ENCODE results near the gene PLA2G5.
"Not testable (repeated sequence)": the region's sequence is repeated elsewhere in the genome, so short reads cannot be mapped to it uniquely, and the experiment has no call there.

The PLA2G5 gene

GRCh38 chr1:20049056-20049798 is 20.8 kb upstream of the PLA2G5 start:
- H3K36me3 Mint-ChIP-seq (ENCODE audit: insufficient read depth); DNase-seq (ENCODE audit: low spot score in 2 of 2); ATAC-seq (replicated peaks; ENCODE audit: extremely low read depth, poor library complexity, severe bottlenecking); H3K4me1 Mint-ChIP-seq; H3K27me3 Mint-ChIP-seq; H3K4me3 Mint-ChIP-seq; H3K27ac Mint-ChIP-seq (ENCODE audit: low read depth): not testable (repeated sequence)
- H3K9me3 Mint-ChIP-seq = peaks cover 10% of the 10 kb centered on the region

GRCh38 chr1:20051218-20051829 is 18.7 kb upstream of the PLA2G5 start:
- Mint-ChIP-seq H3K27me3 (no peaks in the 10 kb centered on the region), H3K9me3 (peaks cover 10% of the 10 kb centered on the region), H3K4me1 (no peaks in the 10 kb centered on the region), H3K36me3 (ENCODE audit: insufficient read depth) (no peaks in the 10 kb centered on the region), H3K27ac (ENCODE audit: low read depth) (no peak overlapping the region), H3K4me3 (no peak overlapping the region)
- DNase-seq (ENCODE audit: low spot score in 2 of 2) (no peak), ATAC-seq (replicated peaks; ENCODE audit: extremely low read depth, poor library complexity, severe bottlenecking) (no peak)

- no peaks in the 10 kb centered on the region for H3K36me3 Mint-ChIP-seq (ENCODE audit: insufficient read depth)
- peaks cover 10% of the 10 kb centered on the region for H3K9me3 Mint-ChIP-seq
- DNase-seq (ENCODE audit: low spot score in 2 of 2) (no peak), ATAC-seq (replicated peaks; ENCODE audit: extremely low read depth, poor library complexity, severe bottlenecking) (no peak)
- no peak overlapping the region for H3K4me3 Mint-ChIP-seq
- no peak overlapping the region for H3K27ac Mint-ChIP-seq (ENCODE audit: low read depth)
- no peaks in the 10 kb centered on the region for H3K4me1 Mint-ChIP-seq
- H3K27me3 Mint-ChIP-seq = no peaks in the 10 kb centered on the region
These were observed 17.6 kb upstream of the PLA2G5 start for GRCh38 chr1:20052386-20052785.

GRCh38 chr1:20057886-20058420 is 12.0 kb upstream of the PLA2G5 start:
- Mint-ChIP-seq H3K9me3 (no peaks in the 10 kb centered on the region), H3K27me3 (no peaks in the 10 kb centered on the region), H3K4me1 (peaks cover 37% of the 10 kb centered on the region), H3K36me3 (ENCODE audit: insufficient read depth) (peaks cover 1% of the 10 kb centered on the region), H3K4me3 (no peak overlapping the region), H3K27ac (ENCODE audit: low read depth) (no peak overlapping the region)
- DNase-seq (ENCODE audit: low spot score in 2 of 2) (no peak), ATAC-seq (replicated peaks; ENCODE audit: extremely low read depth, poor library complexity, severe bottlenecking) (no peak)

GRCh38 chr1:20058531-20058930 is 11.5 kb upstream of the PLA2G5 start:
- H3K4me1 Mint-ChIP-seq = peaks cover 37% of the 10 kb centered on the region
- H3K36me3 Mint-ChIP-seq (ENCODE audit: insufficient read depth) = peaks cover 1% of the 10 kb centered on the region
- no peak overlapping the region for H3K27ac Mint-ChIP-seq (ENCODE audit: low read depth)
- ATAC-seq (replicated peaks; ENCODE audit: extremely low read depth, poor library complexity, severe bottlenecking) (peak; percentile 96), DNase-seq (ENCODE audit: low spot score in 2 of 2) (no peak)
- no peaks in the 10 kb centered on the region for H3K27me3 Mint-ChIP-seq
- H3K9me3 Mint-ChIP-seq = no peaks in the 10 kb centered on the region
- peak overlapping the region; percentile 54 for H3K4me3 Mint-ChIP-seq

GRCh38 chr1:20059847-20060246 is 10.1 kb upstream of the PLA2G5 start:
- H3K4me3 Mint-ChIP-seq = no peak overlapping the region
- no peaks in the 10 kb centered on the region for H3K27me3 Mint-ChIP-seq
- no peaks in the 10 kb centered on the region for H3K9me3 Mint-ChIP-seq
- H3K36me3 Mint-ChIP-seq (ENCODE audit: insufficient read depth) = peaks cover 1% of the 10 kb centered on the region
- H3K27ac Mint-ChIP-seq (ENCODE audit: low read depth) = peak overlapping the region; percentile 79
- ATAC-seq (replicated peaks; ENCODE audit: extremely low read depth, poor library complexity, severe bottlenecking) (no peak), DNase-seq (ENCODE audit: low spot score in 2 of 2) (no peak)
- peaks cover 37% of the 10 kb centered on the region for H3K4me1 Mint-ChIP-seq

GRCh38 chr1:20060791-20061190 is 9.2 kb upstream of the PLA2G5 start:
- ATAC-seq (replicated peaks; ENCODE audit: extremely low read depth, poor library complexity, severe bottlenecking); H3K9me3 Mint-ChIP-seq; H3K4me3 Mint-ChIP-seq; H3K36me3 Mint-ChIP-seq (ENCODE audit: insufficient read depth); H3K27me3 Mint-ChIP-seq; H3K27ac Mint-ChIP-seq (ENCODE audit: low read depth); DNase-seq (ENCODE audit: low spot score in 2 of 2): not testable (repeated sequence)
- H3K4me1 Mint-ChIP-seq = peaks cover 37% of the 10 kb centered on the region

- H3K4me3 Mint-ChIP-seq = no peak overlapping the region
- no peaks in the 10 kb centered on the region for H3K27me3 Mint-ChIP-seq
- H3K9me3 Mint-ChIP-seq = no peaks in the 10 kb centered on the region
- ATAC-seq (replicated peaks; ENCODE audit: extremely low read depth, poor library complexity, severe bottlenecking) (no peak), DNase-seq (ENCODE audit: low spot score in 2 of 2) (no peak)
- no peak overlapping the region for H3K27ac Mint-ChIP-seq (ENCODE audit: low read depth)
- H3K36me3 Mint-ChIP-seq (ENCODE audit: insufficient read depth) = peaks cover 1% of the 10 kb centered on the region
- peaks cover 37% of the 10 kb centered on the region for H3K4me1 Mint-ChIP-seq
These were observed 8.1 kb upstream of the PLA2G5 start for GRCh38 chr1:20061866-20062265.

- H3K9me3 Mint-ChIP-seq = no peaks in the 10 kb centered on the region
- no peak overlapping the region for H3K4me3 Mint-ChIP-seq
- peaks cover 1% of the 10 kb centered on the region for H3K36me3 Mint-ChIP-seq (ENCODE audit: insufficient read depth)
- no peaks in the 10 kb centered on the region for H3K27me3 Mint-ChIP-seq
- ATAC-seq (replicated peaks; ENCODE audit: extremely low read depth, poor library complexity, severe bottlenecking) (no peak), DNase-seq (ENCODE audit: low spot score in 2 of 2) (no peak)
- H3K4me1 Mint-ChIP-seq = peaks cover 24% of the 10 kb centered on the region
- no peak overlapping the region for H3K27ac Mint-ChIP-seq (ENCODE audit: low read depth)
These were observed 6.1 kb upstream of the PLA2G5 start for GRCh38 chr1:20063861-20064292.

GRCh38 chr1:20068722-20069121 is 1.3 kb upstream of the PLA2G5 start:
- H3K9me3 Mint-ChIP-seq = no peaks in the 10 kb centered on the region
- H3K27ac Mint-ChIP-seq (ENCODE audit: low read depth) = no peak overlapping the region
- ATAC-seq (replicated peaks; ENCODE audit: extremely low read depth, poor library complexity, severe bottlenecking) (no peak), DNase-seq (ENCODE audit: low spot score in 2 of 2) (no peak)
- H3K4me3 Mint-ChIP-seq = no peak overlapping the region
- H3K36me3 Mint-ChIP-seq (ENCODE audit: insufficient read depth) = no peaks in the 10 kb centered on the region
- H3K27me3 Mint-ChIP-seq = no peaks in the 10 kb centered on the region
- no peaks in the 10 kb centered on the region for H3K4me1 Mint-ChIP-seq

- DNase-seq (ENCODE audit: low spot score in 2 of 2) = no peak
- Mint-ChIP-seq H3K4me3 (no peak overlapping the region), H3K36me3 (ENCODE audit: insufficient read depth) (no peaks in the 10 kb centered on the region), H3K27me3 (no peaks in the 10 kb centered on the region), H3K27ac (ENCODE audit: low read depth) (peak overlapping the region; percentile 66), H3K4me1 (no peaks in the 10 kb centered on the region), H3K9me3 (no peaks in the 10 kb centered on the region)
- ATAC-seq (replicated peaks; ENCODE audit: extremely low read depth, poor library complexity, severe bottlenecking) = no peak
These were observed 363 bp downstream of the PLA2G5 start for GRCh38 chr1:20070357-20070756.

GRCh38 chr1:20071416-20071815 is 1.4 kb downstream of the PLA2G5 start:
- Mint-ChIP-seq H3K27ac (ENCODE audit: low read depth) (no peak overlapping the region), H3K4me3 (no peak overlapping the region)

GRCh38 chr1:20072771-20073170 is 2.8 kb downstream of the PLA2G5 start:
- H3K4me1 Mint-ChIP-seq = peaks cover 2% of the 10 kb centered on the region
- no peak overlapping the region for H3K4me3 Mint-ChIP-seq
- no peak overlapping the region for H3K27ac Mint-ChIP-seq (ENCODE audit: low read depth)
- peaks cover 13% of the 10 kb centered on the region for H3K27me3 Mint-ChIP-seq
- H3K9me3 Mint-ChIP-seq = no peaks in the 10 kb centered on the region
- DNase-seq (ENCODE audit: low spot score in 2 of 2) = no peak
- H3K36me3 Mint-ChIP-seq (ENCODE audit: insufficient read depth) = no peaks in the 10 kb centered on the region
- no peak for ATAC-seq (replicated peaks; ENCODE audit: extremely low read depth, poor library complexity, severe bottlenecking)

More at GRCh38 chr1:20071416-20071815, 1.4 kb downstream of the PLA2G5 start:
- ATAC-seq (replicated peaks; ENCODE audit: extremely low read depth, poor library complexity, severe bottlenecking) = no peak
- Mint-ChIP-seq H3K27me3 (no peaks in the 10 kb centered on the region), H3K4me1 (no peaks in the 10 kb centered on the region), H3K9me3 (no peaks in the 10 kb centered on the region), H3K36me3 (ENCODE audit: insufficient read depth) (no peaks in the 10 kb centered on the region)
- DNase-seq (ENCODE audit: low spot score in 2 of 2) = no peak

All from central memory CD8-positive, alpha-beta T cell (primary cell).